A549 treated with AZD9567 at 1 μM for 4 hours (cell line): ENCODE measurements around the gene SYTL1. TPM values are rescaled to one million over a fixed set of nuclear protein-coding genes. Genes with fewer than 3 reads are reported as not detected.

Experiments used
- total RNA-seq: library from RNA; stranded (reverse); fragments of 200-300 nt; extraction: Qiagen RNA extraction; gene quantifications from 5 replicates; pipeline ENCODE4 v1.2.3, GENCODE V29; 2022; ENCODE audit not compliant: insufficient read depth

The SYTL1 gene, protein sequence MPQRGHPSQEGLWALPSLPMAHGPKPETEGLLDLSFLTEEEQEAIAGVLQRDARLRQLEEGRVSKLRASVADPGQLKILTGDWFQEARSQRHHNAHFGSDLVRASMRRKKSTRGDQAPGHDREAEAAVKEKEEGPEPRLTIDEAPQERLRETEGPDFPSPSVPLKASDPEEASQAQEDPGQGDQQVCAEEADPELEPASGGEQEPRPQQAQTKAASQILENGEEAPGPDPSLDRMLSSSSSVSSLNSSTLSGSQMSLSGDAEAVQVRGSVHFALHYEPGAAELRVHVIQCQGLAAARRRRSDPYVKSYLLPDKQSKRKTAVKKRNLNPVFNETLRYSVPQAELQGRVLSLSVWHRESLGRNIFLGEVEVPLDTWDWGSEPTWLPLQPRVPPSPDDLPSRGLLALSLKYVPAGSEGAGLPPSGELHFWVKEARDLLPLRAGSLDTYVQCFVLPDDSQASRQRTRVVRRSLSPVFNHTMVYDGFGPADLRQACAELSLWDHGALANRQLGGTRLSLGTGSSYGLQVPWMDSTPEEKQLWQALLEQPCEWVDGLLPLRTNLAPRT
- 0.34 to 0.94 TPM (median 0.55 TPM) in 4 of 5 replicates, not detected in the other for total RNA-seq

DNA sequence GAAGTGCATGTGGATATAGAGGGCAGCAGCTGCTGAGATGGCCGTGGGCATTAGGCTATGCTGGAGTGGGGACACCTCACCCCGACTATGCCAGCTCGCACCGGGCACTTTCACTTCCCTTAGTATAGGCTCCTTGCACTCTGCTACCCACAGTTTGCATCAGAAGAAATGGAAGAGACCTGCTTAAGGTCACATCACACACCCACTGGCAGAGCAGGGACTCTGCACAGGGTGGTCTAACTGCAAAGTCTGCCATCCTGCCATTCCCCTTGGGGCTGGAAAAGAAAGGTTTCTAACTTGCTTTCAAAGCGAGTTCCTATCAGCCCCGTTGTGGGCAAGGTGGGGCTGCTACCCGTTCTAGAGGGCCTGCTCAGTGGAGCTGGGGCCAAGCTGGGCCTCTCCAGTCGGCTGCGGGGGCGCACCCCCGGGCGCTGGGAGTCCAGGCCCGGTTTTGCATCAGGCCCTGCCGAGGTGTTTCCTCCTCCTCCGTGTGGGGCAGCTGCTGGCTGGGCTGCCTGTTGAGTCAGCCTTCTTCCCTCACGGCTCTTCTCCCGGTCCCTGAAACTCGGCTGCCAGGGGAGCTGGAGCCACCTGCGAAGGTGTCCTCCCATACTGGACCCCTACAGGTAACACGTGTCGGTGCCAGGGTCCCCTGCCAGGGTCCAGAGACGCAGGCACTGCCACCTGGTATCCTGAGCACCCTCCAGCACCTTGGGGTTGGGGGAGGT lies at the start of gene SYTL1:
TSS of gene SYTL1 (plus strand) at position 498 of the 728 bp plus-strand sequence. CDS start 3,313 bp downstream, outside the sequence.

DNA sequence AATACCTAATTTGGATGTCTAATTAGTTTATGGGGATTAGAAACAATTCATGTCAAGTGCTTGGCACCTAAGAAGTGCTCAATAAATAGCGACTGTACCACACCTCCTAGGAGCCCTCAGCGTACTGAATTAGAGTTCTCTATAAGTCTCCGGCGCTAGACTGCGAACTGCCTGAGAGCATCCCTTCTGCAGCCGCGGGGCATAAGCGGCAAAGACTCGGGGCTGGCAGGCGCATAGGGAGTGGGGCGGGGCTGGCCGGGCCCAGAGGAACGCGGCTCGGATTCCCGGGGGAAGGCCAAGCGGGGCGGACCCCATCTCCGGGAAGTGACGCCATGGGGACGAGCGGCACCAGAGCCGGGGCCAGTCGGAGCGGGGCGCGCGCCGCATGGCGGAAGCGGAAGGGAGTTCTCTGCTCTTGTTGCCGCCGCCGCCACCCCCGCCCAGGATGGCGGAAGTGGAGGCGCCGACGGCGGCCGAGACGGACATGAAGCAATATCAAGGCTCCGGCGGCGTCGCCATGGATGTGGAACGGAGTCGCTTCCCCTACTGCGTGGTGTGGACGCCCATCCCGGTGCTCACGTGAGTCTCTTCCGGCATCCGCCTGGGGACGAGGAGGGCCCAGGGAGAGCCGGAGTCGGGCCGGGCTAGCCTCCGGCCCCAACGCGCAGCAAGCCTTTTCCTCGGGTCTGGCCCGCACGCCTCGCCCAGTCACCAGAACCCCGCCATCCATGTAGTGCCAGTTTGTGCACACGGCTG lies 19.8 kb upstream of the SYTL1 start, which contains the start of gene TMEM222:
TSS of gene TMEM222 (plus strand) at position 351 of the 756 bp plus-strand sequence. CDS start at position 386, 35 bp downstream.

DNA sequence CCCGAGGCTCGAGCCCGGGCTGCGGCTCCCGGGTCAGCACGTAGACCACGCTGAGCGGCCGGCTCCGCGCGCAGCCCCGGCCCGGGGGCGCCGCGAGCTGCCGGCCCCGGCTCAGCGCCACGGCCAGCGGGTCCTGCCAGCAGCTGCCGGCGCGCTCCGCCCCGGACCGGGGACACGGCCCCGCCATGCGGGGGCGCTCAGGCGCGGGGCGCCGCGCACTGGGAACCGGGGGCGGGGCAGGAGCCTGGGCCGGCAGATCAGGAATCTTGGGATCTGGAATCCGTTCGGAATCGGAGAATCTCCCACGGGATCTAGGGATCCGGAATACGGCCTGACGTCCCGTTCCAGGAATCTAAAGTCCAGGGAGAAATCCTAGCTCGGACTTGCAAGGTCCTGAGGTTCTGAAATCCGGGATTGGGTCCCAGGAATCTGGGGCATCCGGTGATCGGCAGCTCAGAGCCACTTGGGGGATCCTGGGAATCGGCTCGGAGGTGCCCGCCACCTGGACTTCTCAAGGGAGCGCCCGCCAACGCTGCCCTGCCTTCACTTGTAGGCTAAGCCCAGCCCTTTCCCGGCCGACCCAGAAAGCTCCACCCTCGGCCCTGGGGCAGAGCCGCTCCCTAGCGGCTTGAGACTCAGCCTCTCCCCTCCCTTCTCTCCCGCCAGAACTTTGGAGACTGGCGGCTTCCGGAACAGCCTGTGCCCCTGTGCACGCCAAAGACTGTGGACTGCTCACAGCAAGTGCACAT lies 24.8 kb downstream of the SYTL1 start, which contains the start of gene MAP3K6:
TSS of gene MAP3K6 (minus strand) at position 551 of the 749 bp plus-strand sequence. CDS start at position 187, 364 bp downstream.

DNA sequence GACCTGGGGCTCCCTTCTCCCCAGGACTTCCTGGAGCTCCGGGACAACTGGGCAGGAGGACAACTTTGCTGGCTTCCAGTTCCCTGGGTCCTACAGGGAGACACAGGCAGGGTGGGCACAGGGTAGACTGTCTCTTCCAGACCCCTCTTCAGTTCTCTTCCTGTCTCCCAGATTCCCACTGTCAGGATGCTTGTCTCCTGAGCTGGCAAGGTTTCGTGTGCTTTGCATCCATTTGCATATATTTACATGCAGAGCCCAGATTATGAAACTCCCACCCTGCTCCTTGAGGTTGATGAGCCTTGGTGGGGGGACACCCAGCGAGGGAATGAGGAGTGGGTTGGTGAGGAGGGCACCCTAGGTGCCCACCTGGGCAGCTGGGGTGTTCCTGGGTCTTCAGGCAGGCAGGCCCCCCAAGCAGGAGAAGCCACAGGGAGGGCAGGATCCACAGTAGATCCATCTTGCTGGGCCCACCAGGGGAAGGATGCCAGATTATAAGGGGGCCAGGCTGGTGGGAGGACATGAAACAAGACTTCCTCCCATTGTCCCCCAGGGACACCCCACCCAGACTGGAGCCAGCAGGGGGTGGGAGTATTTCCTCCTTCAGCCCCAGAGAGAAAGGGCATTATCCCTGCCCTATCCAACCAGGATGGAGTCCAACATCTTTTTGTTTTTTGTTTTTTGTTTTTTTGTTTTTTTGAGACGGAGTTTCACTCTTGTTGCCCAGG lies 32.7 kb downstream of the SYTL1 start, which contains the start of gene FCN3:
TSS of gene FCN3 (minus strand) at position 463 of the 725 bp plus-strand sequence. CDS start at position 457, 6 bp downstream.

DNA sequence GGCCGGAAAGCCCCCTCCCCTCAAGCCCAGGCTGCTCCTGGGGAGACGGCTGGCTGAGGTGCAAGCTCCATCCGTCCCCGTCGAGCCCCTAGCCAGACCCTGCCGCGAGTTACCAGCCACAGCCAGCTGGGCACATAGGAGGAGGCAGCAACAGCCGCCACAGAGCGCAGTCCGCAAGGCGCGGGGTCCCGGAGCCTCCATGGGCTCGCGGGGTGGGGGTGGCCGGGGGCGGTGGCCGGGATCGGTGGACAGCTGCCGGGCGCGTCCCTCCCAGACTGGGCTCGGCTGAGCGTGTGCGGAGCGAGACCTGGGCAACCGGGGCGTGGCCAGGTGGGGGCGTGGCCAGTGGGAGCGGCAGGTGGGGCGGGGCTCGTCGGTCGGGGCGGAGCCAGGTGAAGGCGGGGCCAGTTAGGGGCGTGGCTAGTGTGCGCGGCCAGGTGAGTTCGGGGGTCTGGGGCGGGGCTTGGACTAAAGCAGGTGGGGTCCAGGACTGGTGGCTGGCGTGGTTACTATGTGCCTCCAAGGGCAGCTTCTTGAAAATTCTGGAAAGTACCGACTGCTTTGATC lies 41.3 kb downstream of the SYTL1 start, which contains the start of gene CD164L2:
TSS of gene CD164L2 (minus strand) at position 295 of the 567 bp plus-strand sequence. CDS start at position 201, 94 bp downstream.

DNA sequence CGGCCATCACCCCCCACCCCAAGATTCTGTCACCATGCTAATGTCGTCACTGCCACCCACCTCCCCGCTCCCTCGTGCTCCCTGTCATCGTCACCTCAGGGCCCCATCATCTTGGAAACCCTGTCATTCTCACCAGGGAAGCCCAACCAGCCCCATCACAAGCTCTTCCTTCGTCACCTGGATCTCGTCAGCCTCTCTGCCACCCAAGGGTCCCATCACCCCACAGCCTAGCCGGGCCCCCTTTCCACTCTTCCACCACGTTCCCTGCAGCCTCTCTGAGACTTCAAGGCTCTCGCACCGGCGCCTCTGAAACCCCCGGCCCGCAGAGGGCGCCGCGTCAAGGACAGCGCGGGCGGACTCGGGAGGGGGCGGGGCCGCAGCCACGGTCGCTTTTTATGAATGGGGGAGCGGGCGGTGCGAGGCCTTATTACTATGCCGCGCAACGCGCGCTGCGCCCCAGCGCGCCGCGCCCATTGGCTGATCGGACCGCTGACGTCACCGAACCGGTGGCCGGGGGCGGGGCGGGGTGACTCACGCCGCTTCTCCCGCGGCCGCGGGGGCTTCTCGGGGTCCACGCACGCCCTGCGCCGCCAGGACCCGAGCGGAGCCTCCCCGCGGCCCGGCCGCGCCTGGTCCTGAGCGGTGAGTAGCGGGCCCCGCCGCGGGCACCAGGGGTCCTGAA lies 50.4 kb downstream of the SYTL1 start, which contains the start of gene GPR3:
TSS of gene GPR3 (plus strand) at position 527 of the 682 bp plus-strand sequence. CDS start 1,177 bp downstream, outside the sequence.

Other genes with a start within 250 kb of the SYTL1 start
- 11.6 to 16.8 TPM (median 14.9 TPM) in 5 replicates for gene SLC9A1, start 186.9 kb upstream of the SYTL1 start, total RNA-seq
- 6.3 to 9.2 TPM (median 7.0 TPM) in 5 replicates for gene WDTC1, start 107.4 kb upstream of the SYTL1 start, total RNA-seq
- 43.8 to 52.6 TPM (median 51.5 TPM) in 5 replicates for gene TMEM222, start 19.9 kb upstream of the SYTL1 start, total RNA-seq
- 7.2 to 18.4 TPM (median 15.3 TPM) in 5 replicates for gene MAP3K6, start 24.9 kb downstream of the SYTL1 start, total RNA-seq
- gene FCN3, start 32.8 kb downstream of the SYTL1 start, total RNA-seq: not detected in 5 replicates
- not detected in 5 replicates for gene CD164L2, start 41.3 kb downstream of the SYTL1 start, total RNA-seq
- 1.6 to 2.0 TPM (median 1.7 TPM) in 4 of 5 replicates, not detected in the other for gene GPR3, start 50.6 kb downstream of the SYTL1 start, total RNA-seq
- gene WASF2, start 148.1 kb downstream of the SYTL1 start, total RNA-seq: 45.2 to 53.4 TPM (median 50.5 TPM) in 5 replicates